ENCODE results near the gene C13orf42.
"Not testable (repeated sequence)": the region's sequence is repeated elsewhere in the genome, so short reads cannot be mapped to it uniquely, and the experiment has no call there.

The C13orf42 gene

GRCh38 chr13:51111174-51111573 is at the start of gene C13orf42:
C13orf42 (minus strand) TSS chr13:51111274; CDS start chr13:51111209, 65 bp downstream.
- DNase-seq: no peak

GRCh38 chr13:51158880-51159518 is 47.9 kb upstream of the C13orf42 start:
- DNase-seq: no peak

GRCh38 chr13:51158365-51158764 is 47.3 kb upstream of the C13orf42 start:
- no peak for DNase-seq

- no peak for DNase-seq
Measured at GRCh38 chr13:51156648-51157047, 45.6 kb upstream of the C13orf42 start.

- DNase-seq: no peak
Measured at GRCh38 chr13:51155776-51156515, 44.9 kb upstream of the C13orf42 start.

- DNase-seq: no peak
Measured at GRCh38 chr13:51155161-51155560, 44.1 kb upstream of the C13orf42 start.

GRCh38 chr13:51154029-51154555 is 43.0 kb upstream of the C13orf42 start:
- DNase-seq: no peak

- DNase-seq: no peak
Measured at GRCh38 chr13:51153527-51153926, 42.5 kb upstream of the C13orf42 start.

- no peak for DNase-seq
Measured at GRCh38 chr13:51152701-51153100, 41.6 kb upstream of the C13orf42 start.

GRCh38 chr13:51151463-51151862 is 40.4 kb upstream of the C13orf42 start:
- no peak for DNase-seq

- DNase-seq: no peak
Measured at GRCh38 chr13:51148952-51149573, 38.0 kb upstream of the C13orf42 start.

GRCh38 chr13:51148223-51148951 is 37.3 kb upstream of the C13orf42 start:
- no peak for DNase-seq

- no peak for DNase-seq
Measured at GRCh38 chr13:51147732-51148131, 36.7 kb upstream of the C13orf42 start.

GRCh38 chr13:51146667-51147066 is 35.6 kb upstream of the C13orf42 start:
- DNase-seq: no peak

- DNase-seq: no peak
Measured at GRCh38 chr13:51137250-51137649, 26.2 kb upstream of the C13orf42 start.

- DNase-seq: no peak
Measured at GRCh38 chr13:51136276-51136980, 25.4 kb upstream of the C13orf42 start.

- no peak for DNase-seq
Measured at GRCh38 chr13:51134763-51135365, 23.8 kb upstream of the C13orf42 start.

- no peak for DNase-seq
Measured at GRCh38 chr13:51130348-51130747, 19.3 kb upstream of the C13orf42 start.

- DNase-seq: peak; percentile 65
Measured at GRCh38 chr13:51125495-51126226, 14.6 kb upstream of the C13orf42 start.

- DNase-seq: no peak
Measured at GRCh38 chr13:51122868-51123566, 11.9 kb upstream of the C13orf42 start.

- DNase-seq: not testable (repeated sequence)
Measured at GRCh38 chr13:51120873-51121272, 9.8 kb upstream of the C13orf42 start.
